Activated naive CD4-positive, alpha-beta T cell treated with anti-CD3 and anti-CD28 coated beads for 36 hours (primary cell): ENCODE measurements around the gene RXRA. TPM values are rescaled to one million over a fixed set of nuclear protein-coding genes. Genes with fewer than 3 reads are reported as not detected.

Experiments
- CTCF ChIA-PET: fragments of 350-600 bp; sonication (Branson Sonifier 250); formaldehyde crosslinking; loops from one replicate; lab custom pipeline; 2021; ENCODE audit warnings: antibody characterized with exemption; lab: Charles Lee
- DNase-seq: peaks from one replicate; pipeline ENCODE4 v3.0.0-alpha.2; 2020
- H3K27ac Mint-ChIP-seq: one replicate; pipeline ENCODE4 v1.8.0; 2021; ENCODE audit warnings: mild to moderate bottlenecking, mixed read lengths
- H3K27me3 Mint-ChIP-seq: one replicate; pipeline ENCODE4 v1.8.0; 2021; ENCODE audit warnings: low read depth, mixed read lengths
- H3K36me3 Mint-ChIP-seq: one replicate; pipeline ENCODE4 v1.8.0; 2021; ENCODE audit warnings: low read depth, mixed read lengths
- H3K4me1 Mint-ChIP-seq: one replicate; pipeline ENCODE4 v1.8.0; 2021; ENCODE audit warnings: low read depth, mixed read lengths
- H3K4me3 Mint-ChIP-seq: one replicate; pipeline ENCODE4 v1.8.0; 2021; ENCODE audit warnings: mild to moderate bottlenecking, moderate library complexity, mixed read lengths
- H3K9me3 Mint-ChIP-seq: one replicate; pipeline ENCODE4 v1.8.0; 2021; ENCODE audit warnings: mixed read lengths
- intact Hi-C: fragments of 100-400 bp; cut with micrococcal nuclease; formaldehyde crosslinking; loops from one replicate; pipeline ENCODE4 v1.15.1; 2023
- total RNA-seq, 2 experiments: library from RNA; stranded (reverse); gene quantifications; one replicate each; pipeline ENCODE4 v1.2.3, GENCODE V29; 2021

Gene RXRA
- total RNA-seq, 2 experiments from 2014 or later, result 2.1 to 2.2 TPM

DNA sequence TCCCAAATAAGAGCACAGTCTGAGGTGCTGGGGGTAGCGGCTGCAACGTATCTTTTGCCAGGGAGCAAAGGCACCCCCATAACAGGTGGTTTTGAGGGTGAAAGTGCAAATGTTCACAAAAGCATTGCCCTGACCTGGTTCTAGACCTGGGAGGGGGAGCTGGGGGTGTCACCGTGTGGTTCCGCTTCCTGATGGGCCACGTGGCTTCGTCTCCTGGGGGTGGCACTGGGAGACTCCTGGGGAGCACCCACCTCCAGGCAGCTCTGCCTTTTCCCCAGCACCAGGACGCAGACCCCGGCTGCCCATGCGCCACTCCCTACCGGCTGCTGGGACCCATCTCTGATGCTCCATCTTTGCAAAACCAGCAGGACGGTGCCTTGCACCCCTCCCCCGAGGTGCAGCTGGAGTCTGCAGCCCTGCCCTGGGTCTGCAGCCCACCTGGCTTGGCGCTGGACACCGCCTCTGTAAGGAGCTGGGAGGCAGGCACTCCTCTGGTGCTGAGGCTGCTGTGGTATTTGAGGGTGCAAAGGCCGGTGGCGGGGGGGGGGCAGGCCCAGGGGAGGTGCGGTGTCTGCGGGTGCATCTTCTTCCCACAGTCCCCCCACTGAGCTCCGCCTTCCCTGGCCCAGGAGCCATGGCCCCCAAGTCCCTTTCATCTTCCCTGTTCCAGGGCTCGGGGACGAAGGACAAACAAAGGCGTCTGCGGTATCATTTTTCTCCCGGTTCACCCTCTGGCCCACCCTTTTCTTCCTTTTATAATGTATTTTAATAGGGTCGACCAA lies 29.8 kb upstream of the RXRA start:
- H3K36me3 Mint-ChIP-seq, result no peaks in the 10 kb centered on the region
- CTCF ChIA-PET, result no interaction called here
- intact Hi-C loops, result no loop called here
- no peaks in the 10 kb centered on the region for H3K9me3 Mint-ChIP-seq
- H3K27me3 Mint-ChIP-seq, result no peaks in the 10 kb centered on the region
- H3K27ac Mint-ChIP-seq, result no peak overlapping the region
- peaks cover 5% of the 10 kb centered on the region for H3K4me1 Mint-ChIP-seq
- H3K4me3 Mint-ChIP-seq, result no peak overlapping the region
- no peak for DNase-seq

DNA sequence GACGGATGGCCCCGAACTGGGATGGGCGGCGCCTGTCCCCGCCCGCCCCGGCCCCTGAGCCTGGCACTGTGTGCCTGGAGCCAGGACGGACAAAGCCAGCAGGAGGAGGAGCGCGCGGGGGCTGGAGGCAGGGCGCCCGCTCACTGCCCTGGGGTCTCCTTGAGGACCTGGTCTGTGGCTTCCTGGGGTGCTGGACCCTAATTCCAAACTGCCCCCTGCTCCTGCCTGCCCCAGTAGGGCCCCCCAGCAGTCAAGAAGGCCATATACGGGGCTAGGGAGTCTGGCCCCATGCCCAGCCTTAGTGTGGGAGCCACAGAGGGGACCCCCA lies 29.2 kb upstream of the RXRA start:
- no peaks in the 10 kb centered on the region for H3K36me3 Mint-ChIP-seq
- CTCF ChIA-PET, result no interaction called here
- no peak overlapping the region for H3K4me3 Mint-ChIP-seq
- intact Hi-C loops, result no loop called here
- no peaks in the 10 kb centered on the region for H3K9me3 Mint-ChIP-seq
- DNase-seq, result no peak
- no peaks in the 10 kb centered on the region for H3K27me3 Mint-ChIP-seq
- peaks cover 9% of the 10 kb centered on the region for H3K4me1 Mint-ChIP-seq
- H3K27ac Mint-ChIP-seq, result no peak overlapping the region

GRCh38 chr9:134297576-134297975 lies 28.7 kb upstream of the RXRA start:
- CTCF ChIA-PET, result interaction anchor here (1.1 kb wide), 1 partner anchor 146 kb away, joined by 3 read pairs; no protein-coding TSS in a partner anchor
- Mint-ChIP-seq H3K27me3 (no peaks in the 10 kb centered on the region), H3K4me1 (peaks cover 10% of the 10 kb centered on the region), H3K27ac (no peak overlapping the region), H3K4me3 (no peak overlapping the region), H3K9me3 (no peaks in the 10 kb centered on the region), H3K36me3 (no peaks in the 10 kb centered on the region)
- intact Hi-C loops, result no loop called here
- no peak for DNase-seq

GRCh38 chr9:134298000-134298399 lies 28.3 kb upstream of the RXRA start:
- intact Hi-C loops, result no loop called here
- H3K4me1 Mint-ChIP-seq, result peaks cover 10% of the 10 kb centered on the region
- H3K4me3 Mint-ChIP-seq, result no peak overlapping the region
- no peaks in the 10 kb centered on the region for H3K9me3 Mint-ChIP-seq
- CTCF ChIA-PET, result interaction anchor here (0.7 to 1.1 kb wide), 2 partner anchors 146 to 1269 kb away, joined by 3 read pairs; no protein-coding TSS in a partner anchor
- no peak for DNase-seq
- no peaks in the 10 kb centered on the region for H3K27me3 Mint-ChIP-seq
- H3K36me3 Mint-ChIP-seq, result no peaks in the 10 kb centered on the region
- no peak overlapping the region for H3K27ac Mint-ChIP-seq

- no peak overlapping the region for H3K27ac Mint-ChIP-seq
- H3K27me3 Mint-ChIP-seq, result no peaks in the 10 kb centered on the region
- no peak overlapping the region for H3K4me3 Mint-ChIP-seq
- no peaks in the 10 kb centered on the region for H3K9me3 Mint-ChIP-seq
- no peak for DNase-seq
- intact Hi-C loops, result no loop called here
- no peaks in the 10 kb centered on the region for H3K36me3 Mint-ChIP-seq
- CTCF ChIA-PET, result interaction anchor here (1.2 kb wide), 1 partner anchor 128 kb away, joined by 3 read pairs; no protein-coding TSS in a partner anchor
- peaks cover 7% of the 10 kb centered on the region for H3K4me1 Mint-ChIP-seq
Measured at GRCh38 chr9:134299068-134299467, 27.2 kb upstream of the RXRA start.

DNA sequence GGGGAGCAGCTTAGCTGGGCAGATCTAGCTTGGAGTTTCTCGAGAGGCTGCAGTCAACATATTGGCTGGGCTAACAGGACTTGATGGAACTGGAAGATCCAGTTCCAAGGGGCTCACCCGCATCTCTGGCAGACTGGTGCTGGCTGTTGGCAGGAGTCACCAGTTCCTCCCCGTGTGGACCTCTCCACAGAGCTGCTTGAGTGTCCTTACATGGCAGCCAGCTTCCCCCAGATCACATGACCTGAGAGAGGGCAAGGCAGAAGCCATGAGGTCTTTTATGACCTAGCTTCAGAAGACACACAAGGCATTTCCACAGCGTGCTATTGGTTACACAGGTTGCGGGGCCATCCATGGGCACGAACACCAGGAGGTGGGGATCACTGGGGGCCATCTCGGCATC lies 26.4 kb upstream of the RXRA start:
- Mint-ChIP-seq H3K4me3 (no peak overlapping the region), H3K36me3 (no peaks in the 10 kb centered on the region), H3K27me3 (no peaks in the 10 kb centered on the region), H3K9me3 (no peaks in the 10 kb centered on the region), H3K4me1 (peaks cover 7% of the 10 kb centered on the region), H3K27ac (no peak overlapping the region)
- CTCF ChIA-PET, result interaction anchor here (1.2 kb wide), 2 partner anchors 15 to 128 kb away, joined by 3 read pairs; no protein-coding TSS in a partner anchor
- no peak for DNase-seq
- intact Hi-C loops, result no loop called here

- no peaks in the 10 kb centered on the region for H3K9me3 Mint-ChIP-seq
- no peaks in the 10 kb centered on the region for H3K27me3 Mint-ChIP-seq
- no peaks in the 10 kb centered on the region for H3K36me3 Mint-ChIP-seq
- intact Hi-C loops, result loop anchor here (1.0 kb wide), 1 partner anchor 89 kb away; no protein-coding TSS in a partner anchor
- H3K4me1 Mint-ChIP-seq, result peaks cover 7% of the 10 kb centered on the region
- no peak overlapping the region for H3K27ac Mint-ChIP-seq
- peak; percentile 69 for DNase-seq
- CTCF ChIA-PET, result interaction anchor here (0.7 kb wide), 2 partner anchors 130 to 133 kb away, joined by 3 to 4 read pairs; no protein-coding TSS in a partner anchor
- H3K4me3 Mint-ChIP-seq, result no peak overlapping the region
Measured at GRCh38 chr9:134301387-134302129, 24.7 kb upstream of the RXRA start.

DNA sequence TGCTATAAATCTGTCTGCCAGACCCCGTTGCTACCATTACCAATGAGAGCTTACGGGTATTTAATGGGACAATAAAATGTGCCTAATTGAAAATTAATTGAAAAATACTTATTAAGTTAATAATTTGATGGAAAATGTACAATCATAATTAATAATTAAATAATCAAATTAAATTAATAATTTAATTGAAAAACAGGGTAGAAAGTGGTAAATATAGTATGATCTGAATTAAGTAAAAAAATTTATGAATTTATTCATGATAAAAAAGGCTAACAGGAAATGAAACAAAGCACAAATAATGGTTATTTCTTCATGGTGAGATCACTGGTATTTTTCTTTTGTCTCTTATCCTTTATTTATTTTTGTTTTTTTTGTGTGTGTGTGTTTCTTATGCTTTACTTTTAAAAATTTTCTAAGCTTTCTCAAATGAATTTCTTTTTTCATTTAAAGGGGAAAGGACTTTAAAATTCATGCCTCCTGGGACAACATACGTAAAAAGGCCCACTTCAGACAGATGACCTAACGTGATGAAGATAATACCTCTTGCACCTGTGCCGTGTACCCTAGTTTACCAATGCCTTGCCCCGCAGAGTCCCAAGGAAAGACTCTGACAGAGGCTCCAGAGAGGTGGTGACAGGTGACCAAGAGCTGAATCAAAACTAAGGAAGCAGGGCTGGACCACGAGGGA lies 24.0 kb upstream of the RXRA start:
- H3K4me1 Mint-ChIP-seq, result peaks cover 7% of the 10 kb centered on the region
- CTCF ChIA-PET, result interaction anchor here (0.6 to 0.7 kb wide), 3 partner anchors 11 to 134 kb away, joined by 3 to 4 read pairs (median 3); no protein-coding TSS in a partner anchor
- H3K9me3 Mint-ChIP-seq, result no peaks in the 10 kb centered on the region
- no peaks in the 10 kb centered on the region for H3K36me3 Mint-ChIP-seq
- no peak overlapping the region for H3K4me3 Mint-ChIP-seq
- no peaks in the 10 kb centered on the region for H3K27me3 Mint-ChIP-seq
- H3K27ac Mint-ChIP-seq, result no peak overlapping the region
- no peak for DNase-seq
- intact Hi-C loops, result no loop called here

- Mint-ChIP-seq H3K9me3 (no peaks in the 10 kb centered on the region), H3K4me1 (peaks cover 7% of the 10 kb centered on the region), H3K4me3 (no peak overlapping the region), H3K36me3 (no peaks in the 10 kb centered on the region), H3K27me3 (no peaks in the 10 kb centered on the region), H3K27ac (no peak overlapping the region)
- DNase-seq, result no peak
- intact Hi-C loops, result no loop called here
- CTCF ChIA-PET, result interaction anchor here (0.7 kb wide), 1 partner anchor 502 kb away, joined by 3 read pairs; no protein-coding TSS in a partner anchor
Measured at GRCh38 chr9:134303601-134304000, 22.7 kb upstream of the RXRA start.

DNA sequence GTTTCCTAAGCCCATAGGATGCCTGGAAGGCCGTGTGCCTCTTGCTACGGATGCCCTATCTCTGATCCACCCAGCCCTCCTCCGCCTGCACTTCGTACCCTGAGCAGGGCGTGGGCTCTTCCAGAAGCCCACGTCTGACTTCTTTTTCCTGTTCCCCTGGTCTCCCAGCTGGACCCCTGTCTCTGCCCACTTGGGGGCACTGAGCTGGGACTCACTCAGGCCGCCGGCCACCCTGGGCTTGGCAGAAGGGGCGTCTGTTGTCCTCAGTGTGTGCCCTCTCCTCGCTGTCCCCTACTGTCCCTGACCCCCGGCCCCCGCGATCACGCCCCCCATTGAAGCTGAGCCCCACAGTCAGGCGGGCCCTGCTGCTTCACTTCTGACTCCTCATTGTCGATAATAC lies 22.0 kb upstream of the RXRA start:
- CTCF ChIA-PET, result no interaction called here
- Mint-ChIP-seq H3K27me3 (no peaks in the 10 kb centered on the region), H3K9me3 (no peaks in the 10 kb centered on the region), H3K4me3 (no peak overlapping the region), H3K36me3 (no peaks in the 10 kb centered on the region), H3K27ac (no peak overlapping the region), H3K4me1 (peaks cover 7% of the 10 kb centered on the region)
- no peak for DNase-seq
- intact Hi-C loops, result no loop called here

DNA sequence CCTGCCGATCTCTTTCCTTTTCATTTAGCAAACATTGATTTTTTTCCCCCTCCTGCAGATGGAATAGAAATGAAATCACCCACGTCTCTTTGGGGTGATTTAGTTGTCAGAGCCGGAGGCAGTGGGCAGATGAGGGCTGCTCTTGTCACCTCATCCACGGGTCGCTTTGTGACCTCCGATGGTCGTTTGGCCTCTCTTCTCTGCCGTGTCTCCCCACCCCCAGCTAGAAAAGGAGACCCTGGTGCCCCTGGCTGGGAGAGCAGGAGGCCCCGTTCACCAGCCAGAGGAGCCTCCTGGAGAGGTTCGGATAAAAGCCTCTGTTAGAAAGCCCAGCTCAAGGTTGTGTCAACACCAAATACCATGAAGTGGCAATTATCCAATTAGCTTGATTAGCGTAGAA lies 21.6 kb upstream of the RXRA start:
- intact Hi-C loops, result no loop called here
- Mint-ChIP-seq H3K4me3 (no peak overlapping the region), H3K36me3 (no peaks in the 10 kb centered on the region), H3K27ac (no peak overlapping the region), H3K4me1 (peaks cover 7% of the 10 kb centered on the region), H3K27me3 (no peaks in the 10 kb centered on the region), H3K9me3 (no peaks in the 10 kb centered on the region)
- DNase-seq, result no peak
- CTCF ChIA-PET, result no interaction called here

DNA sequence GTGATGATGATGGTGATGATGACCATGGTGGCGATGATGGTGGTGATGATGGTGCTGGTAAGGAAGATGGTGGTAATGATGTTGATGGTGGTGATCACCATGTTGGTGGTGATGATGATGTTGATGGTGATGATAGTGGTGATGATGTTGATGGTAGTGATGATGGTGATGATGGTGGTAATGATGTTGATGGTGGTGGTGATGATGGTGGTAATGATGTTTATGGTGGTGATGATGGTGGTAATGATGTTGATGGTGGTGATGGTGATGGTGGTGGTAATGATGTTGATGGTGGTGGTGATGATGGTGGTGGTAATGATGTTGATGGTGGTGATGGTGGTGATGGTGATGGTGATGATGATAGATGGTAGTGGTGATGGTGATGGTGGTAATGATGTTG lies 20.7 kb upstream of the RXRA start:
- Mint-ChIP-seq H3K27ac (no peak overlapping the region), H3K4me1 (peaks cover 7% of the 10 kb centered on the region), H3K4me3 (no peak overlapping the region), H3K27me3 (no peaks in the 10 kb centered on the region), H3K36me3 (no peaks in the 10 kb centered on the region), H3K9me3 (no peaks in the 10 kb centered on the region)
- CTCF ChIA-PET, result no interaction called here
- intact Hi-C loops, result no loop called here
- no peak for DNase-seq
